Activated CD4-positive, alpha-beta T cell treated with anti-CD3 and anti-CD28 coated beads for 4 hours (primary cell): Measurements from ENCODE around the gene ESAM.
A peak's percentile ranks its signal among the peaks of the same experiment; 100 is the strongest.
"Not testable (repeated sequence)": the region's sequence is repeated elsewhere in the genome, so short reads cannot be mapped to it uniquely, and the experiment has no call there.

Experiments
- DNase-seq, 2 donors: peaks; one replicate each; pipeline ENCODE4 v3.0.0-alpha.2; 2020

ESAM gene

GRCh38 chr11:124762105-124762623, at the start of gene ESAM:
Gene ESAM (minus strand): TSS chr11:124762290. CDS start chr11:124762154, 136 bp downstream.
- peak; percentile 65 for DNase-seq

- no peak for DNase-seq
Measured at GRCh38 chr11:124811399-124812125, 49.5 kb upstream of the ESAM start.

DNA sequence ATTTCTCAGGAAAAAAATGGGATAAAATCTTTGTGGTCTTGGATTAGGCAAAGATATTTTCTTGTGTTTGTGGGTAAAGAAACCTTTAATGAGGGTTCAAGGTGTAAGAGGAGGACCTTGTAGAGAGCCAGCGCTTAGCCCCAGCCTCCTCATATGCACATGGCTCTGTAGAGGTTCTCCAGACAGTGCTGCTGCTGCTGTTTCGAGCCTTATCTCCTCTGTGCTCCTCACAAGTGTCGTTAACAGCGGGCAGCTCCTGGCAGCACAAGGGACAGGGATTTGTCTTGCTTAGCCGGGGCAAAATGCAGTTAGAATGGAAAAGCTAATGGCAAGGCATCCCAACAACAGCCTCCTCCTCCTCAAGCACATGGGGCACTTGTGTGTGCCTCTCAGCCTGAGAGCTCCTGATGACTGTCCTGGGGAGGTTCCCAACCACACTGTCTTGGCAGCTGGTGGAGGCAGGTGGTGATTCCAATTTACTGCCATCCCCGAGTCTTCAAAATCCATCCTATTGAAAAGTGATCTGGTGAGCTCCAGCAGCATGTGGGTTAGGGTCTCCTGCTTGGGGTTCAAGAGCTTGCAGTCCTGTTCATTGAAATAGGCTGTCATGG, 45.7 kb upstream of the ESAM start:
- DNase-seq, result no peak

GRCh38 chr11:124807201-124807600, 45.1 kb upstream of the ESAM start:
- DNase-seq, result no peak

- DNase-seq, result no peak
Measured at GRCh38 chr11:124804884-124805283, 42.8 kb upstream of the ESAM start.

DNA sequence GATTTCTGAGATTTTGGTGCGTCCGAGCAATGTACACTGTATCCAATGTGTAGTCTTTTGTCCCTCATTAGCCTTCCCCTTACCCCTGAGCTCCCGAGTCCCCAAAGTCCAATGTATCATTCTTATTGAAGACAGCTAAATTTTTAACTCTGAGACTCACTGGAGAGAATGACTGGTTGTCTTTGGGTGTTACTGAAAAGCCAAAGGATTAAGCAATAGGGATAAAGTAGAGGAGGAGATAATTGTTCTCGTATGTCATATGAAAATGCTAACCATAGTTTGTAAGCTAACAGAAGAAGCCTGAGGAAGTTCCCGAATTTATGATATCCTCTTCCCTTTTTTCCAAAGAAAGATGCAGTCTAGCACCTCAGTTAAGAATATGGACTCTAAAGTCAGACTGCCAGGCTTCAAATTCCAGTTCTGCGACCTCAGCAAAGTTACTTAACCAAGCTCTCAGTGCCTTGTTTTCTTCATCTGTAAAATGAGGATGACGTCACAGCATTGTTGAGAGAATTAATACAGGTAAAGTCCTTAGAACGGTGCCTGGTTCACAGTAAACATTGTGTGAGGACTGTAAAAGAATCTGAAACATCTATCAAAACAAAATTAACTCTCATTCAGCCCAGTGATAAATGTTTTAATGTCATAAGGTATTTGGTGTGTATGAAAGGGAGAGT, 39.7 kb upstream of the ESAM start:
- DNase-seq, result no peak

GRCh38 chr11:124801014-124801413, 38.9 kb upstream of the ESAM start:
- no peak for DNase-seq

DNA sequence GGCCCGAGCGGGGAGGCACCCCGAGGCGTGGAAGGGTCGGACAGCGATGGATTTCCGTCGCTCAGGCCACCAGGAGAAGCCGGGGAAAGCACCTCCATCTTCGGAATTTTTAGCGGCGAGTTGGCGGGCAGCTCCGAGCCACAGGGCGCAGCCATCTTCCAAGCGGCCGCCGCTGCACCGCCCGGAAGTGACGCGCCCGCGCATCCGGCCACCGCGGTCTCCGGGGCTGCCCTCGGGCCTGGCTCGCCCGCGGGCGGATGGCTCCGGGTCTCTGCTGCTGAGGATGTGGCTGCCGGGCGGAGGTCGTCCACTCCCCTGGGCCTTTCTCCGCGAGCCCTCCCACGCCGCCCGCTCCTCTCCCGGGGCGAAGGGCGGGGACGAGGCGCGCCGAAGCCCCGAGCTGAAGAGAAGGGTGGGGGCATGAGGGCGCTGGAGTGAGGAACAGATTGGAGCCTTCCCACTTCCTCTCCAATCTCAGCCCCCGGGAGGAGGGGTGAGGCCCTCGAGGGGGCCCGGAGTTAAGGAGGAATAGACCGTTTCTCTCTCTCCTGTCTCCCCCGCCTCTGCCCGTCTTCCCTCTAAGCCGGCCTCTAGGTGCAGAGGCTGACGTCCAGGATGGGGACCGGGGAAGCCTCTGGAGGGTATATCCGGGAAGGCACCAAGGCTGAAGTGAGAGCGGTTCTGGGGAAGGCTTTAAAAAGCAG, 38.3 kb upstream of the ESAM start, which contains the start of gene MSANTD2:
TSS of gene MSANTD2 (minus strand) at position 181 of the 704 bp plus-strand sequence. CDS start at position 155, 26 bp downstream.
- peak; percentile 68 to 69 for DNase-seq

GRCh38 chr11:124799348-124800225, 37.5 kb upstream of the ESAM start:
- DNase-seq, result peak; percentile 35

GRCh38 chr11:124798991-124799347, 36.9 kb upstream of the ESAM start:
- DNase-seq, result no peak

GRCh38 chr11:124796312-124796711, 34.2 kb upstream of the ESAM start:
- DNase-seq, result no peak

- DNase-seq, result peak; percentile 11 to 31
Measured at GRCh38 chr11:124793466-124794278, 31.6 kb upstream of the ESAM start.

- no peak for DNase-seq
Measured at GRCh38 chr11:124791626-124792341, 29.7 kb upstream of the ESAM start.

DNA sequence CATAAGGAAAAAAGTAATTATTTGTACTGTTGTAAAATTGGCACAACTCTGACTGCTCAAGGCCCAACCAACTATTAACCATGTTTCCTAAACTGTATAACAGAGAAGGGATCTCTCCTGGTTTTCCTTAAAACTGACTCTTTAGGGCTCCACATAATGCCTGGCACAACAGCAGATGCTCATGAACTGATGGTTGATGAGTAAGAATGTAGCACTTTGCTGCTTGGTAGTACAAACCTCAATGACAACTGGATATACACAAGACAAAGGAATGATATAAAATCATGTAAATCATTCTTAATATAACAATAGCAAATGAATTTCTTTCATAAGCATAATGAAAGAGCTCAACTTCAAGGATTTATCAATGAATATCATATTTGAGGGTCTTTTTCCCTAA, 26.4 kb upstream of the ESAM start:
- DNase-seq, result no peak

DNA sequence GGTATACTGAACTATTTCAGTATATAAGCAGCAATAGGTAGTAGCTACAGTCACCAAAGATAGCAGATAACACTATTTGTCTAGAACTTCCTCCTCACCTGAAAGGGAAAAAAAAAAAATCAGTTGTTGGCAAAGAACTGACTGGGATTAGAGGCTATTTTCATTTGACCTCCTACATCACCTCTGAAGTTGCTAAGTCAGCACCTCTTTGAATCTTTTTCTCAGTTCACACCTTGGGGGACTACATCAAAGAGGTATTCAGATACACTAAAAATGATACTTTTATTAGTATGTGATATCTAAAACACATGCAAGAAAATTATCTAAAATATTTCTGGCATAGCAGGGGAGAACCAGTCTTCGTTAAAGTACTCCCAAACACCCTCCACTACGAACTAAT, 22.0 kb upstream of the ESAM start:
- no peak for DNase-seq

- no peak for DNase-seq
Measured at GRCh38 chr11:124783002-124783401, 20.9 kb upstream of the ESAM start.

GRCh38 chr11:124779568-124779967, 17.5 kb upstream of the ESAM start:
- DNase-seq, result no peak

GRCh38 chr11:124778281-124778680, 16.2 kb upstream of the ESAM start:
- no peak for DNase-seq

DNA sequence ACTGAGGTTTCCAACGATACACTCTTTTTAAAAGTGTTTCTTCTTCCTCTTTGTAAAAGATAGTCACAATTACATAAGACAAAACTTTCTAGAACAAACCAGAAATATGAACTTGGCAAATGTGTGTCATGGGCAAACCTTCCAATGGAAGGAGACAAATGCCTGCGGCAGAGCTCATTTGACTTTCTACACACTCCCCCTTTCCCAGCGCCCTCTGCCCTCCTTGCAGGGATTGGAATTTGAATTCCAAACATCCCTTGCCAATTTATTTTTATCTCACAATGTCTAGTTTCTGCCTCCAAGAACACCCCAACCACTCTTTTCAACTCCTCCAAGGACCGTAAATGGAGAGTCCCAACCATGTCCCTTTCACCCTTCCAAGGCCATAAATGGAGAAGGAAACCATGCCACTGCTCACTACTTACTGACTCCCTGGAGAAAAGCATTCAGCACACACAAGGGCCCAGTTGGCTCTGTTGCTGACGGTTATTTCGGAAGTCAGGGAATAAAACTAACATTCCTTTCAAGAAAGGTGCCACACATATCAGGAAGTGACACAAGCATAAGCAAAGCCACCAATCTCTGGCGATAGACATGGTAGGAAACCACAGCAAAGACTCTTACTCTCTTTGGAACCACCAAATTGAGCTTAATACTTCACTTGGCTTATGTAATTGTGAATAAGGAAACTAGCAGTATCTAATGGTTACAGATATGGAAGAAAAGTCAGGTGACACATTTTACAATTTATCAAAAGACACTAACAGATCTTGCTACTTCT, 15.0 kb upstream of the ESAM start:
- no peak for DNase-seq

GRCh38 chr11:124770959-124771358, 8.9 kb upstream of the ESAM start:
- DNase-seq, result not testable (repeated sequence)
